ENCODE results near the gene DEDD. TPM values are rescaled to one million over a fixed set of nuclear protein-coding genes. Genes with fewer than 3 reads are reported as not detected.

The DEDD gene
- total RNA-seq, 1 donor from 2014 or later, result 34.6 TPM

DNA sequence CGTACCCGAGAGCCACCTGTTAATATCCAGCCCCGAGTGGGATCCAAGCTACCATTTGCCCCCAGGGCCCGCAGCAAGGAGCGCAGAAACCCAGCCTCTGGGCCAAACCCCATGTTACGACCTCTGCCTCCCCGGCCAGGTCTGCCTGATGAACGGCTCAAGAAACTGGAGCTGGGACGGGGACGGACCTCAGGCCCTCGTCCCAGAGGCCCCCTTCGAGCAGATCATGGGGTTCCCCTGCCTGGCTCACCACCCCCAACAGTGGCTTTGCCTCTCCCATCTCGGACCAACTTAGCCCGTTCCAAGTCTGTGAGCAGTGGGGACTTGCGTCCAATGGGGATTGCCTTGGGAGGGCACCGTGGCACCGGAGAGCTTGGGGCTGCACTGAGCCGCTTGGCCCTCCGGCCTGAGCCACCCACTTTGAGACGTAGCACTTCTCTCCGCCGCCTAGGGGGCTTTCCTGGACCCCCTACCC is 28.2 kb upstream of the DEDD start:
- TF ChIP-seq, protein P1, sequence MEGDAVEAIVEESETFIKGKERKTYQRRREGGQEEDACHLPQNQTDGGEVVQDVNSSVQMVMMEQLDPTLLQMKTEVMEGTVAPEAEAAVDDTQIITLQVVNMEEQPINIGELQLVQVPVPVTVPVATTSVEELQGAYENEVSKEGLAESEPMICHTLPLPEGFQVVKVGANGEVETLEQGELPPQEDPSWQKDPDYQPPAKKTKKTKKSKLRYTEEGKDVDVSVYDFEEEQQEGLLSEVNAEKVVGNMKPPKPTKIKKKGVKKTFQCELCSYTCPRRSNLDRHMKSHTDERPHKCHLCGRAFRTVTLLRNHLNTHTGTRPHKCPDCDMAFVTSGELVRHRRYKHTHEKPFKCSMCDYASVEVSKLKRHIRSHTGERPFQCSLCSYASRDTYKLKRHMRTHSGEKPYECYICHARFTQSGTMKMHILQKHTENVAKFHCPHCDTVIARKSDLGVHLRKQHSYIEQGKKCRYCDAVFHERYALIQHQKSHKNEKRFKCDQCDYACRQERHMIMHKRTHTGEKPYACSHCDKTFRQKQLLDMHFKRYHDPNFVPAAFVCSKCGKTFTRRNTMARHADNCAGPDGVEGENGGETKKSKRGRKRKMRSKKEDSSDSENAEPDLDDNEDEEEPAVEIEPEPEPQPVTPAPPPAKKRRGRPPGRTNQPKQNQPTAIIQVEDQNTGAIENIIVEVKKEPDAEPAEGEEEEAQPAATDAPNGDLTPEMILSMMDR (IDR thresholded peaks at IDR 0.05; ENCODE audit: partially characterized antibody, unreplicated experiment), result no peak
- peak overlapping the region; percentile 91 for H3K4me3 Mint-ChIP-seq (ENCODE audit: unreplicated experiment)
- no peak for DNase-seq
- H3K9me3 Mint-ChIP-seq (ENCODE audit: unreplicated experiment), result peaks cover 5% of the 10 kb centered on the region
- no peak overlapping the region for H3K27ac Mint-ChIP-seq (ENCODE audit: unreplicated experiment)
- peaks cover 14% of the 10 kb centered on the region for H3K4me1 Mint-ChIP-seq (ENCODE audit: low read depth, unreplicated experiment)
- H3K27me3 Mint-ChIP-seq (ENCODE audit: unreplicated experiment), result peaks cover 8% of the 10 kb centered on the region
- H3K36me3 Mint-ChIP-seq (ENCODE audit: unreplicated experiment), result no peaks in the 10 kb centered on the region

DNA sequence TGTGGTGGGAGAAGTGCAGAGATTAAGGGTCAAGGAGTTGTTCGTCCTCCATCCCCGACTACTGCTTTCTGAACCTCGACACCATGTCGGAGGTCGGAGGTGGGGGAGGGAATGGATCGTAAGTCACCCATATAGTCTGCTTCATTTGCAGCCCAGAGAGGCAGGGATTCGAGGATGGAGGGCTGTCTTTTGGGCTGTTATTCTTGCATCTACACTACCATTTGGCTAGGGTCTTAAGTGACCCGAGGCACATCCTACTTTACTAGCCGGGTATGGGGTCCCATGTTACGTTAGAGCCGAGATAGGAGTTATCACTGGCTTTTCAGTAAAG is 27.4 kb upstream of the DEDD start:
- TF ChIP-seq, protein P1 (IDR thresholded peaks at IDR 0.05; ENCODE audit: partially characterized antibody, unreplicated experiment), result no peak
- Mint-ChIP-seq H3K36me3 (ENCODE audit: unreplicated experiment) (no peaks in the 10 kb centered on the region), H3K27me3 (ENCODE audit: unreplicated experiment) (peaks cover 4% of the 10 kb centered on the region)

DNA sequence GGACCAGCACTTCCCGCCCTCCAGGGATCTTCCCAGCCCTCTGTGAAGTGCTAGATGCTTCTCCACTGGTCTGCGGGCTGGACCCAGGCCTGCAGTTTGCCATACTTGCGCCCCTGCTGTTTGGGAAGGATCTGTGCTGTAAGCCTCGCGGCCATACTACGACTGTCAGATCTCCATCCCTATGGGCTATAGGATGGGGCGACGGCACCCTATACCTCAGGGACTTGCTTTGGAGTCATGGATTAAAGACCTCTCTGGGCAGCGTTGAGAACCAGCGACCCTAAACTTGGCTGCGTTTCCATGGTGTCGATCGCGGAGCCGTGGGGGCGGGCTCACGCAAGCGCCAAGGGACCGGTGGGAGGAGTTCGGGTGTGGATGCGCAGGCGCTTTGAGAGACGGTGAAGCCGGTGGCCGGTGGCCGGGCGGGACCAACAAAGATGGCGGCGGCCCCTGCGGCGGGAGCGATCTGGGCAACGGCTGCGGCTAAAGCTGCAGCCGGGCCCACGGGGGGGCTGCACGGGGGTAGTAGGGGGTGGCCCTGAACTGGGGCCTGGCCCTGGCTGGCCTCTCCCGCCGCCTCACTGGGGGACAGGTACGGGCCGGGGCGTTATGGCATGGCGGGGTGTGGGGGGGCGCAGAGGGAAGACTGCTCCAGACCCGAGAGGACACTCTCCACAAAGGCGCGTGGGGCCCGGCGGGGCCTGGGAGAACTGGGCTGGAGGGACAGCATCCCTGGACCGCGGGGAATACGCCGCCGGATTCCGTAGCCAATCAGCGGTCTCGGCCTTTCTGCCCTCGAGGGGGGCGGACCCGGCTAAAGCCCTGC is 26.8 kb upstream of the DEDD start, which contains the start of gene USP21:
Gene USP21, plus strand, starts transcription at position 414 of the 826 bp plus-strand sequence. CDS start 1,141 bp downstream, outside the sequence.
- peak within 1 kb of the TSS; percentile 91 for H3K4me3 Mint-ChIP-seq (ENCODE audit: unreplicated experiment)
- peak within 1 kb of the TSS; percentile 92 for H3K27ac Mint-ChIP-seq (ENCODE audit: unreplicated experiment)
- peak; percentile 95 for DNase-seq
- peaks cover 4% of the 10 kb centered on the region for H3K27me3 Mint-ChIP-seq (ENCODE audit: unreplicated experiment)
- H3K9me3 Mint-ChIP-seq (ENCODE audit: unreplicated experiment), result peaks cover 8% of the 10 kb centered on the region
- H3K36me3 Mint-ChIP-seq (ENCODE audit: unreplicated experiment), result no peaks in the 10 kb centered on the region
- TF ChIP-seq, protein P1 (IDR thresholded peaks at IDR 0.05; ENCODE audit: partially characterized antibody, unreplicated experiment), result no peak
- peaks cover 8% of the 10 kb centered on the region for H3K4me1 Mint-ChIP-seq (ENCODE audit: low read depth, unreplicated experiment)

More for the DNA sequence above, 27.4 kb upstream of the DEDD start:
- H3K9me3 Mint-ChIP-seq (ENCODE audit: unreplicated experiment), result peaks cover 5% of the 10 kb centered on the region
- H3K4me3 Mint-ChIP-seq (ENCODE audit: unreplicated experiment), result peak overlapping the region; percentile 91
- DNase-seq, result no peak
- H3K27ac Mint-ChIP-seq (ENCODE audit: unreplicated experiment), result peak overlapping the region; percentile 84
- peaks cover 8% of the 10 kb centered on the region for H3K4me1 Mint-ChIP-seq (ENCODE audit: low read depth, unreplicated experiment)

DNA sequence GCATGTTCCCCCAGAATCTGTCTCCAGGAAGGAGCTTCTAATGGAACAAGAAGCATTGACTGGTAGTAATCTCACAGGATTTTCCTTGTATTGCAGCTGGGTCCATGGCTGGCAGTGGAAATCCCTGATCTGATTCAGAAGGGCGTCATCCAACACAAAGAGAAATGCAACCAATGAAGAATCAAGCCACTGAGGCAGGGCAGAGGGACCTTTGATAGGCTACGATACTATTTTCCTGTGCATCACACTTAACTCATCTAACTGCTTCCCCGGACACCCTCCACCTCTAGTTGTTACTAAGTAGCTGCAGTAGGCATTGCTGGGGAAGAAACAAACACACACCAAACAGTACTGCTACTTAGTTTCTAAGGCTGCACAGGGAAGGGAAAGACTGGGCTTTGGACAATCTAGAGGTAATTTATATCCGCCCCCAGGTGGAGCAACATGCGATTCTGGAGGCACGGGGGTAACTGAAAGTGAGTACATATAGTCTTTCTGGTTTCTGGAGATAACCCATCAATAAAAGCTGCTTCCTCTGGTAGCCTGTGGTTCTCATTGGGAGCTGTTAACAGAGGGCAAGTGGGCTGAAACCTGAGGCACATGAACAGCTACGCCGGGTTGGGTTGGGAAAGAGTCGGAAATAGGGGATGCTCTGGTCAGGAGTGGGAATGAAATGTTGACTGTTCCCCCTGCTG is 26.0 kb upstream of the DEDD start:
- H3K36me3 Mint-ChIP-seq (ENCODE audit: unreplicated experiment), result no peaks in the 10 kb centered on the region
- H3K4me1 Mint-ChIP-seq (ENCODE audit: low read depth, unreplicated experiment), result peaks cover 8% of the 10 kb centered on the region
- H3K4me3 Mint-ChIP-seq (ENCODE audit: unreplicated experiment), result peak overlapping the region; percentile 91
- peaks cover 8% of the 10 kb centered on the region for H3K9me3 Mint-ChIP-seq (ENCODE audit: unreplicated experiment)
- DNase-seq, result no peak
- peak overlapping the region; percentile 92 for H3K27ac Mint-ChIP-seq (ENCODE audit: unreplicated experiment)
- H3K27me3 Mint-ChIP-seq (ENCODE audit: unreplicated experiment), result peaks cover 9% of the 10 kb centered on the region
- TF ChIP-seq, protein P1 (IDR thresholded peaks at IDR 0.05; ENCODE audit: partially characterized antibody, unreplicated experiment), result no peak
